GM12878 (cell line): ENCODE results near the gene OR4F6. TPM values are rescaled to one million over a fixed set of nuclear protein-coding genes. Genes with fewer than 3 reads are reported as not detected.

Experiments
- ATAC-seq: fragments of 200-7000 bp; cut with Tn5 transposase; 3 replicates; pipeline ENCODE4 v1.9.1; 2020; ENCODE audit warnings: mild to moderate bottlenecking, moderate library complexity
- BruUV-seq: library from RNA; stranded (reverse); fragments of 400-500 nt; replicated peaks from 2 replicates; lab custom pipeline; 2021; lab: Mats Ljungman, UMichigan
- CTCF ChIA-PET: fragments of 300-600 bp; sonication (Branson Sonifier 250); formaldehyde crosslinking; extraction: SDS; loops from one replicate; lab custom pipeline; 2021; ENCODE audit warnings: inconsistent platforms; lab: Yijun Ruan, JAX
- POLR2A ChIA-PET: fragments of 350-600 bp; formaldehyde crosslinking; extraction: SDS; loops from one replicate; lab custom pipeline; 2021; ENCODE audit warnings: inconsistent platforms; lab: Charles Lee
- RAD21 ChIA-PET: fragments of 300-600 bp; sonication (Branson Sonifier 250); formaldehyde crosslinking; loops from one replicate; lab custom pipeline; 2023; ENCODE audit warnings: antibody characterized with exemption; ENCODE audit not compliant: unreplicated experiment; lab: Charles Lee
- SMC1A ChIA-PET: fragments of 300-600 bp; sonication (Branson Sonifier 250); formaldehyde crosslinking; loops from one replicate; lab custom pipeline; 2023; ENCODE audit not compliant: unreplicated experiment, uncharacterized antibody; lab: Charles Lee
- DNase-seq: peaks from one replicate; pipeline ENCODE4 v3.0.0-alpha.2; 2011; ENCODE audit warnings: low read depth, low spot score
- FAIRE-seq: peaks from 3 replicates; lab custom pipeline; 2011; peaks lifted over from hg19 to GRCh38; lab: Jason Lieb, UNC
- H2AFZ ChIP-seq: 2 replicates; pipeline ENCODE4 v1.6.0; 2011; ENCODE audit warnings: low read depth, low read length, control low read depth; ENCODE audit not compliant: control insufficient read depth
- H3K27ac ChIP-seq: 2 replicates; pipeline ENCODE4 v1.5.1; 2011; ENCODE audit warnings: control low read depth; ENCODE audit not compliant: control insufficient read depth, insufficient read depth
- H3K27me3 ChIP-seq, 2 experiments: replicated peaks in 1 of 2; 2 replicates each; pipeline versions ENCODE4 v1.6.0 to v1.6.1; 2011; ENCODE audit warnings: low read length in 1 of 2; ENCODE audit not compliant: control insufficient read depth in 2 of 2, insufficient read depth in 2 of 2
- H3K36me3 ChIP-seq, 2 experiments: 2 replicates each; pipeline ENCODE4 v1.5.1; 2011; ENCODE audit warnings: low read length in 1 of 2; ENCODE audit not compliant: control insufficient read depth in 2 of 2, insufficient read depth in 2 of 2
- H3K4me1 ChIP-seq: 2 replicates; pipeline ENCODE4 v1.6.1; 2011; ENCODE audit warnings: mild to moderate bottlenecking, low read length, moderate library complexity, mixed read lengths; ENCODE audit not compliant: control insufficient read depth, insufficient read depth
- H3K4me2 ChIP-seq: 2 replicates; pipeline ENCODE4 v1.6.0; 2011; ENCODE audit warnings: control low read depth; ENCODE audit not compliant: control insufficient read depth, insufficient read depth
- H3K4me3 ChIP-seq: fragments of 200-600 bp; sonication (generic); 2 replicates; pipeline ENCODE4 v1.5.1; 2016
- H3K79me2 ChIP-seq: 2 replicates; pipeline ENCODE4 v1.6.0; 2011; ENCODE audit warnings: low read length; ENCODE audit not compliant: control insufficient read depth, insufficient read depth
- H3K9ac ChIP-seq: 2 replicates; pipeline ENCODE4 v1.8.0; 2011; ENCODE audit warnings: low read length, control low read depth, mixed read lengths; ENCODE audit not compliant: control insufficient read depth, insufficient read depth
- H3K9me3 ChIP-seq: replicated peaks from 3 replicates; pipeline ENCODE4 v1.5.1; 2011; ENCODE audit warnings: mild to moderate bottlenecking, low read length; ENCODE audit not compliant: control insufficient read depth, insufficient read depth
- H4K20me1 ChIP-seq: 2 replicates; pipeline ENCODE4 v1.6.0; 2011; ENCODE audit not compliant: control insufficient read depth, insufficient read depth
- CBX3 ChIP-seq: fragments of 200-600 bp; sonication (generic); IDR thresholded peaks from 2 replicates; pipeline ENCODE4 v1.6.1; 2016; ENCODE audit warnings: low read depth, borderline replicate concordance
- CHD2 ChIP-seq: IDR thresholded peaks from 2 replicates; pipeline ENCODE4 v1.6.1; 2011; ENCODE audit warnings: low read depth, low read length, improper control_type of control experiment, borderline replicate concordance
- EP300 ChIP-seq, 2 experiments: fragments of 150-350 bp in 1 of 2; IDR thresholded peaks; 2 replicates each; pipeline ENCODE4 v1.6.1; 2011 to 2012; ENCODE audit warnings: low read depth in 2 of 2, low read length in 2 of 2, borderline replicate concordance in 1 of 2, improper control_type of control experiment in 1 of 2, inconsistent platforms in 1 of 2; ENCODE audit not compliant: control insufficient read depth in 1 of 2
- POLR2A ChIP-seq: IDR thresholded peaks from 2 replicates; pipeline ENCODE4 v1.6.1; 2011; ENCODE audit warnings: low read depth, mild to moderate bottlenecking, low read length
- RBBP5 ChIP-seq: fragments of 200-600 bp; sonication (generic); conservative IDR thresholded peaks from 2 replicates; pipeline ENCODE4 v1.6.1; 2016
- SIX5 ChIP-seq: IDR thresholded peaks from 2 replicates; pipeline ENCODE4 v1.6.1; 2011; ENCODE audit warnings: mild to moderate bottlenecking, low read depth, low read length, moderate library complexity; ENCODE audit not compliant: severe bottlenecking
- WGBS: methylation state at CpG from one replicate; pipeline ENCODE4 v1.1.6; 2016; ENCODE audit warnings: low lambda C conversion rate; ENCODE audit not compliant: insufficient replicate concordance, insufficient coverage; ENCODE audit errors: missing lambda C conversion rate; 5-methylcytosine and 5-hydroxymethylcytosine counted together
- in situ Hi-C: fragments of 300-500 bp; cut with MboI; formaldehyde crosslinking; loops from 9 replicates; pipeline ENCODE4 v1.14.3; 2018; ENCODE audit warnings: mixed read lengths
- intact Hi-C: fragments of 100-400 bp; cut with micrococcal nuclease; formaldehyde crosslinking; loops from one replicate; pipeline ENCODE4 v1.14.2; 2022; ENCODE audit not compliant: unreplicated experiment
- polyA plus RNA-seq, 11 experiments: library from polyadenylated mRNA; depleted of rRNA in 4 of 11; unstranded in 6 of 11; stranded (reverse) in 5 of 11; fragments of >200 nt; fragmentation: Nextera tagmentation in 4 of 11; fragmentation: Illumina TruSeq in 1 of 11; extraction: Ambion mirVana in 4 of 11; extraction: Trizol in 1 of 11; gene quantifications; 1 replicate in 1 of 11; 2 replicates in 10 of 11; pipeline versions ENCODE4 v1.2.1 to v1.2.3, GENCODE V29; 2011 to 2016; ENCODE audit warnings: inconsistent platforms in 2 of 11, missing spikeins in 2 of 11, low read depth in 1 of 11
- total RNA-seq, 4 experiments: library from RNA; depleted of rRNA in 3 of 4; stranded (reverse); fragments of >200 nt in 3 of 4; fragmentation: Illumina TruSeq in 1 of 4; extraction: Trizol in 1 of 4; gene quantifications; 2 replicates each; pipeline versions ENCODE4 v1.2.1 to v1.2.3, GENCODE V29; 2013 to 2021

OR4F6 gene
- total and polyA plus RNA-seq, 10 of the 15 experiments (the other 5 are each of a cell fraction or from before 2014, with no cell fraction given) = not detected

GRCh38 chr15:101801048-101801447, 2.3 kb upstream of the OR4F6 start:
- Histone ChIP-seq H3K79me2 (no peaks in the 10 kb centered on the region), H3K27me3 (no peaks in the 10 kb centered on the region), H2AFZ (no peak overlapping the region), H3K9me3 (no peaks in the 10 kb centered on the region), H3K36me3 (no peaks in the 10 kb centered on the region), H3K4me1 (no peaks in the 10 kb centered on the region), H3K4me2 (no peak overlapping the region), H4K20me1 (no peaks in the 10 kb centered on the region), H3K9ac (no peak overlapping the region), H3K27ac (no peak overlapping the region), H3K4me3 (no peak overlapping the region)
- in situ Hi-C loops = no loop called here
- ChIA-PET POLR2A (no interaction called here), SMC1A (no interaction called here), RAD21 (no interaction called here), CTCF (no interaction called here)
- WGBS = 31% methylated on average over 1 of the region's 1 CpG
- FAIRE-seq (no peak), ATAC-seq (no peak), DNase-seq (no peak)
- TF ChIP-seq SIX5 = no peak
- TF ChIP-seq CBX3 = no peak
- TF ChIP-seq EP300 (IDR thresholded peaks at IDR 0.05; ENCODE audit: borderline replicate concordance in 1 of 2, control insufficient read depth in 1 of 2, low read depth in 2 of 2, low read length in 2 of 2) = no peak
- no peak for TF ChIP-seq RBBP5
- intact Hi-C loops = no loop called here
- BruUV-seq = no TSS peak

GRCh38 chr15:101803676-101804075, 367 bp downstream of the OR4F6 start:
- intact Hi-C loops = no loop called here
- BruUV-seq = no TSS peak
- ChIA-PET POLR2A (no interaction called here), CTCF (no interaction called here), SMC1A (no interaction called here), RAD21 (no interaction called here)
- no peak for ATAC-seq
- no peak overlapping the region for H3K4me2 ChIP-seq
- DNase-seq = no peak
- H4K20me1 ChIP-seq = no peaks in the 10 kb centered on the region
- H2AFZ ChIP-seq = no peak overlapping the region
- no peak overlapping the region for H3K4me3 ChIP-seq
- no peaks in the 10 kb centered on the region for H3K9me3 ChIP-seq
- TF ChIP-seq POLR2A (no peak), CHD2 (no peak)
- in situ Hi-C loops = no loop called here
- no peaks in the 10 kb centered on the region for H3K36me3 ChIP-seq
- no peaks in the 10 kb centered on the region for H3K79me2 ChIP-seq
- no peak overlapping the region for H3K9ac ChIP-seq
- FAIRE-seq = no peak
- H3K27me3 ChIP-seq = no peaks in the 10 kb centered on the region
- 25% methylated on average over 5 of the region's 5 CpGs for WGBS
- H3K27ac ChIP-seq = no peak overlapping the region
- H3K4me1 ChIP-seq = no peaks in the 10 kb centered on the region
